Occipital lobe (tissue), 2 donors: Measurements from ENCODE around the gene CD34. TPM values are rescaled to one million over a fixed set of nuclear protein-coding genes. Genes with fewer than 3 reads are reported as not detected.
"Not testable (repeated sequence)": the region's sequence is repeated elsewhere in the genome, so short reads cannot be mapped to it uniquely, and the experiment has no call there.

Source experiments
- DNase-seq: peaks from one replicate; lab custom pipeline; 2025; lab: John Stamatoyannopoulos, UW
- total RNA-seq: library from RNA; depleted of rRNA; stranded (reverse); fragments of >200 nt; gene quantifications from one replicate; pipeline ENCODE4 v1.2.3, GENCODE V29; 2014

The CD34 gene
- total RNA-seq, 1 donor from 2014 or later, result 1.6 TPM

DNA sequence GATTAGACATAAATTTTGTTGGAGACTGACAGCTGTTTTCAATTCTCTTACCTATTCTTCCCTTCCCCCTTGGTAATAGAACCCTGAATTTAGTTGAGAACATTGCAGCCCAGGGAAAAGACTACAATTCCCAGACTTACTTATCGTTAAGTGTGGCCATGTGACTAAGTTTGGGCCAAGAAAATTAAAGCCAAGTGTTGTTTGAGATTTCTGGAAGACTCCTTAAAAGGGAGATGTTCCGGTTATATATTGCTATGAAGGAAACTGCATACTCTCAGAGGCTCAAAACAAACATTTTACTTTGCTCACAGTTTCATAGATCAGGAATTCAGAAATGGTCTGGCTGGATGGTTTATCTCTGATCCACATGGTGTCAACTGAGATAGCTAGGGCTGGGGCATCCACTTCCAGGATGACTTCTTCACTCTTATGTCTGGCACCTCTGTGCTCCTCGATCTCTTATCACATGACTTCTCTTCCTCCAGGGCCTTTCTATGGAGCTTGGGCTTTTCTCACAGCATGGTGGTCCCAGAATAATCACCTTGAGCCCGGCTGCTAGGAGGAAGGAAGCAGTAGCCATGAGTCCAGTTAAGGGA is 22.4 kb upstream of the CD34 start:
- DNase-seq, result no peak

DNA sequence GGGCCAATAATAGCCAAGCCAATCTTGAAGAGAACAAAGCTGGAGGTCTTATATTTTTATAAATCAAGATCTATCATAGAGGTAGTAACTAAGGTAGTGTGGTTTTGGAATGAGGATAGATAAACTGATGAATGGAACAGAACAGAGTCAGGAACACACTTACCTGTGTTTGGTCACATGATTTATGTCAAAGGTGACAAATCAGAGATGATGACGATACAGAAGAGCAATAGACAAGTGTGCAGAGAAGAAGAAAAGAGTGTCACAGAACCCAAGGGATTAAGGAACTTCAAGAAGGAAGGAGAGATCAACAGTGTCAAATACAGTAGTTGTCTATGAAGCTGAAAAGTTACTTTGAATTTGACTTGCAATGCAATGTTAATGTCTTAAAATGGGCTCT is 16.1 kb upstream of the CD34 start:
- DNase-seq, result no peak

DNA sequence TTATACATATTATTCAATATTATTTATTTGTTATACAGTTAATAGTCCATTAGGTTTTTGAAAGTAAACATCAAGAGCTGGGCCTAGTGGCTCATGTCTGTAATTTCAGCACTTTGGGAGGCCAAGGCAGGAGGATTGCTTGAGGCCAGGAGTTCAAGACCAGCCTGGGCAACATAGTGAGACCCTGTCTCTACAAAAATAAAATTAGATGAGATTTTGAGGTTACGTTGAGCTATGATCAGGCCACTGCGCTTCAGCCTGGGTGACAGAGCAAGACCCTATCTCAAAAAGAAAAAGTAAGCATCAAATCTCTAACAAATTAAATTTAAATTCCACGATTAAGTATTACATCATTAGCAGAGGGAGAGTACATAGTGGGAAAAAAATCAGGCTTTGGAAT is 15.0 kb upstream of the CD34 start:
- not testable (repeated sequence) for DNase-seq

DNA sequence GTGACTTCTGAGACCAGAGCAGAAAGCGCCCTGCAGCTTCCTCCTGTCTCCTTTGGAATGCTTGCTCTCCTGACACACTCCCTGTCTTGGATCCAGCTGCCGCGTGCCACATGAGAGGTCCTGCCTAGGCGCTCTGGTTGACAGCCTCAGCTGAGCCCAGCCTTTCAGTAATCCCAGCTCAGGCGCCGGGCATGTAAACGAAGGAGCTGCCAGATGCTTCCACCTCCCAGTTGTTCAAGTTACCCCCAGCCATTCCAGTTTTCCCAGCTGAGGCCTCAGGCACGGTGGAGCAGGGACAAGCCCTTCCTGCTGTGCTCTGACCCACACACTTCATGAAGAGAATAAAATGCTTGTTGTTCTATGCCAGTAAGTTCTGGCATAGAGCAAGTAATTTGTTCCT is 14.3 kb upstream of the CD34 start:
- DNase-seq, result no peak

DNA sequence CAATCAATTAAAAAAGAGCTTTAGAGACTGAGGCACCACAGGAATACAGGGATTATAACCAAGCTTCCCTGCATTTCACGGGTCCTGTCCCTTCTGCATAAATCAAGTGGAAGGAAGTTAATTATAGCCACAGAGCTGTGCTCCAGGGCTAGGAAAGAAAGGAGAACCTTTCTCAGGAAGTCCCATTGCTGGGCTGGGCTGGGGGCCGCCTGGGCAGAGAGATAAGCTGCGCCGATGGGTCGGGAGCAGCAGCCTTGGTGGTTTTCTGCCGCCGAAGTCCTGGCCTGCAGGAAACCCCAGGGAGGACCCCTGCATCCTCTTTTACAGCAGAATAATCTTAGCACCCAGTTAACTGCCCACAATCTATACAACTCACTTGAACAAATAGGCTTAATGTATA is 12.6 kb upstream of the CD34 start:
- no peak for DNase-seq

DNA sequence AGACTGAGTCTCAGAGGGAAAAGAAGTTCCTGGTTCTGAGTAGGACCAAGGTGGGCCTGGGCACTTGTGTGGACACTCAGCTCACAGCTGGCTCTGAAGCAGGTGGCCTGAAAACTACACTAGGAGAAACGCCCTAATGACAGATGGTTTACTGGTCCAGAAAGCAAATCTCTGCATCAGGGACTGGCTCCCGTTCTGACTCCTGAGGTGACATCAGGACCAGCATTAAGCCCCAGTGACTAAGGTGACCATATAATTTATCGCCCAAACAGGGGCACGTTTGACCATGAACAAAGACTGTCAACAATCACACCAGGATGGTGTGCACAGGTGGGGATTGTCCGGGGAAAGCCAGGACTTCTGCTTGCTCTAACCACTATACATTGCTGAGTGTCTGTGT is 12.2 kb upstream of the CD34 start:
- no peak for DNase-seq

DNA sequence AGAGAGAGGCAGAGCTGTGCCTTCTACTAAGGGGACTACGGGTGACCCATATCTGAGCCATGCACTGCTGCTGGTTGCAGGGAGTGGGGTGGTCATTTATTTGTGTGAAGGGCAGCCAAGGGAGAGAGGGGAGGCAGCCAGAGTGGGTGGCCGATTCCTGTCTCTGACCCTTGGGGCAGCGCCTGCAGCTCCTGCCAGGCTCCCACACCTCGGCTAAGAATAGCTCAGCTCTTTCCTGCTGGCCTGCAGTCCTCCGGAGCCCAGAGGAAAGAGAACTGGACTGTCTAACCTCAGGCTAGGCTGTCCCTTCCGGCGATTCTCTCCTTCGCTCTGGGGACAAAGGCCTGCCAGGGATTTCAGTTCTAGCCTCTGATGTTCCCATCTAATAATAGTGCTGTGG is 11.6 kb upstream of the CD34 start:
- DNase-seq, result no peak

DNA sequence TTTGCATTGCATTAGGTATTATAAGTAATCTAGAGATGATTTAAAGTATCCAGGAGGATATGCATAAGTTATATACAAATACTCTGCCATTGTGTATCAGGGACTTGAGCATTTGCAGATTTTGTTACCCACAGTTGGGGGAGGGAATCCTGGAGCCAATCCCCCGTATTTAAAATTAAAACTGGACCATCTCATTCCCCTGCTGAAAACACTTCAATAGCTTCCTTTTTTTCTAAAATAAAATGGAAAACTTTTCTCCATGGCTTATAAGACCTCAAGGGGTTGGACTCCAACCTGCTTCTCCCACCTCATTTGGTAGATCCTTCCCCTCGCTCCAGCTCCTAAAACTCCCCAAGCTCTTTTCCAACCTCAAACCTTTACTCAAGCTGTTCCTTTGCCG is 10.4 kb upstream of the CD34 start:
- no peak for DNase-seq

DNA sequence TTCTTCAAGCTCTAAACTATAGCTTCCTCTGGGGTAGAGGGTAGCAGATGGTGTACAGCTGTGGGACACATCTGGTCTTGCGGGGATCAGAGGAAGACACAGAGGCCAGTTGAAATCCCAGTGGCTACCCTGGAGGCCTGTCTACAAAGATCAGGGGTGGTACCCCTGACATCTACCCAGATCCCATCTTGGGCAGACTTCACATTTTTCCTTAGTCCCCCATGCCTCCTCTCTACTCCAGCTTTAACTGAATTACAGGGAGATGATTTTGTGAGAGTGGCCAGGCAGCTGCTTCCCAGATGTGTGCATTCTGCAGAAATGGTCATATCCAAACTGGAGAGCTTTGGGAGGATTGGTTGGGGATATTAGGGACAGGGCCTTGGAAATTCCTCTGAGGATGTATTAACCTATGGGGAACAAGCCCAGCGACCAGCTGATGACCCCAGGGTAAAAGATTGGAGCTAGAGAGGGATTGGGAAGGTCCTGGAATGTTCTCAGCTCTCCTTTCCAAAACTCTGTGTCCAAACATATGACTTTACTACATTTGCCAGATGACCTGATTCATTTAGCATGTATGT is 9.6 kb upstream of the CD34 start:
- no peak for DNase-seq

DNA sequence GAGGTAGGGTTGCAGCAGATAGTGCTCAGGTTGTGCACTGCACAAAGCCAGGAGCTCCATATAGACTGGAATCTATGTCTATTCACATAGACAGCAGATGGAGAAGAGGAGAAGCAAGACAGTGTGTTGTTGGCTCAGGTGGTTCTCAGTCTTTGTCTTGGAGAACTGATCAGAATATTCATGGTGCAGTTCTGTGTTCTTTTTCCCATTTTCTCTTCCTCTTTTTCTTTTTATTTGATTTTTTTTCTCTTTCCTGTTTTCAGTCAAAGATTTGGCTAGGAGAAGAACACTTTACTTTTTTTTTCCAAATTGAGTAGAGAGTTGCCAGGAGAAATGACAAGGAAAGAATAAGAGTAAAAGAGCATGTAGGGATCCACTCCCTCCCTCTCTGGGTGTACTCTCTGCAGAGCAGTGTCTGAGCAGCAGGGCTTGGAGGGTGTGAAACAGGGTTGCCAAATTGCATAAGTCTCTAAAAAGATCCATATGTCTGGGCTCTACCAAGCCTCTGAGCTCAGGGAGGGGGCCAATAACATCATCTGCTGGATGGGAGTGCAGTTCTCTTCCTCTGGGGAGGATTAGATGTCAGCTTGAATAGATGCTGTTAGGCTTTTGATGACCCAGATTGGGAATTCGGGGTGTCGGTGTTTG is 8.7 kb upstream of the CD34 start:
- no peak for DNase-seq

DNA sequence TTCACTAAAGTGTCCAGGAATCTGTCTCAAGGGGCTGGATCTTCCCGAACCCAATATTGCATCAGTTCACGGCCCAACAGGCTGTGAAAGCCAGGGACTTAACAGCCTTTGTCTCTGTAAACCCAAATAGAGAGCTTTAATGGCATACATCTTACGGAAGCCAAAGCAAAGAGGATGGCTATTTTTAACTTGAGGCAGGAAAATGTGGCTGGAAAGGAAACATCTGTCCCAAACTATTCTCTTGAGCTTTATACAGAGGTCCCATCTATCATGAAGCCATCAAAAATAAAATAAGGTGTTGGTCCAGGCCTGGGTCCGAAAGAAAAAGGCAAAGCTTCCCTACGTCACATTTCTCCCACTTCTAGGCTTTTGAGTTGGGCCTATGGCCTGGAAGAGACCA is 7.7 kb upstream of the CD34 start:
- DNase-seq, result no peak

DNA sequence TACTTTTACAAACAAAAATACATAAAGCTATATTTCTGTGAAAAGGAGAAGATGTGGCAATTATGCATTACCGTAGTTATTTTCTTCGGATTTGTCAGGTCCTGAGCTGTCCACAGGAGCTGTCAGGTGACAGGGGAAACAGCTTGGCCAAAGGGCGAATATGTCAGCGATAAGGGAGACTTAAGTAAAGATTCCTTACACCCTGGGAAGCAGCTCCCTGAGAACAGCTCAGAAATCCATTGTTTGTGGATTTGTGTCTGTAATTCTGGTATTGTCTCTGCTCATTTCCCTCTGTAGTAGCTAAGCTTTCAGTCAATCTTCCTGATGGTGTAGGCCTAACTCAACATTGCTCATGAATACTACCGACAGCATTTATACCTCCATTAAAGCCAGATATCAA is 7.1 kb upstream of the CD34 start:
- DNase-seq, result no peak

DNA sequence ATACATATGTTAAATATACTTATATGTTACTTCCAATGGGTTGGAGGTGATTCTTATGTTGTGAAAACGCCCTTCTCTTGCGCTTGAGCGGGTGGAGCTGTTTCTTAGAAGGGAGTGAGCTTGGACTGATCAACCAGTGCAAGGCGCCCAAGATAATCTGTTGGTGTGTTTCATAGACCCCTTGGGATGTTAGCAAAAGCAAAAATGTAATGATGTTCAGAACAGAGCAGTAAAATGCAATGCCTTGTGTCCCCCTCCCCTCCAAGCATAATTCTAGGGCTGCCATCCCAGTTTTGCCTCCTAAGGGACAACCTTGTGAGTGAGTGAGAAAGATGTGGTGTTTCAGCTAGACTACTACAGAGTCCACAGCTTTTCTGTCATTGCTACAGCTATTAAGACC is 6.2 kb upstream of the CD34 start:
- DNase-seq, result no peak

DNA sequence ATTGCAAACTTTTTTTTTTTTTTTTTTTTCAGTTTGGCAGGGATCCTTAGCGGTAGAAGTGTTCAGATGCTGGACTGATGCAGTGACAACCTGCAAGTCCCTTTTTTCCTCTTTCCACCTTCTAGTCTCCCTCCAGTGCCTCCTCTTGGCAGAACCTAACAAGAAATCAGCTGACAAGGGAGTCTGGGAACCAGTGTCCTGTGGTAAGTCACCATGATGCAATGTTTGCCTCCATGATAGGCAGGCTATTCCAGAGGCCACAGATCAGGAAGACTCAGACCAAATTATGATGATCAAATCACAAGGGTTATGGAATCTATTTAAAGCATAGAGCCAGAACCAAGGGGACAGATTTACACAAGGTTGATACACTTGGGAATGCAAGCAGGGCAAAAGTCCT is 3.0 kb upstream of the CD34 start:
- DNase-seq, result no peak

DNA sequence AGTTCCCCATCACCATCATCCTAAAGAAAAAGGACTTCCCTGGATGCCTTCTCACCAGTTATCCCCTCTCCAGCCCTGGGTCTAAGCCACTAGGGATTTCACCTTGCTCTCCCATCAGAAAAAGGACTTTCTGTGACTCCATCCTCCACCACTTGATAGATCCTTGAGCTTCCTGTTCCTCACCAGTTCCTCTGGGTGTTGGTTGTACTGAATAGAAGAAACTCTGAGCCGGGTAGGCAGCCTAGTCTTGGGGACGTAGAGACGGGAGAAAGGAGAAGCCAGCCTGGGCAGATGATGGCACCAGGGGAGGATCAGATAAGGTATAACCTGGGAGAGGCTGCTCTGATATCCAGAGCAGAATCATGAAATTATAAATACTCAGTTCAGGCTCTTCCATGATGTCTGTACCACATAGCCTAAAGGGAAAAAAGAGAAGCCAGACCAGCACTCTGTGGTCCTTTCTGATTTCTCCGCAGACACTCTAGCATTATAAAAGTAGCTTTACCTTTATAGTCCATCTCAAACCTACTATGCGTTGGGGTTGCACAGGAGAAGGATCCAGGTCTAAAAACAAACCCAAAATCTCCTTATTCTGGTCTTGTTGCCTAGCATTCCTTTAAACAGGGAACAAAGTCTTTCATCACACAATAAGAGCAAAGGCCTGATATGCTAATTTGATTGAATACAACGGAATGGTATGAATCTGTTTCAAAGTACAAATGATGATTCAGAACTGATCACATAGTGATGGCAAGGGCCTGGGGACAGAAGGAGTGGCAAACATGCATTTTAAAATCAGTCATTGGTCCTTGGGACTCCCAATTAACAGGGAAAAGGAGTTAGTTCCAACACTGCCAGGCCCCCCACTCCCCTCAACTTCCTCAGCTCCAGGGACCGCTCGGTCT is 1.2 kb upstream of the CD34 start:
- no peak for DNase-seq

DNA sequence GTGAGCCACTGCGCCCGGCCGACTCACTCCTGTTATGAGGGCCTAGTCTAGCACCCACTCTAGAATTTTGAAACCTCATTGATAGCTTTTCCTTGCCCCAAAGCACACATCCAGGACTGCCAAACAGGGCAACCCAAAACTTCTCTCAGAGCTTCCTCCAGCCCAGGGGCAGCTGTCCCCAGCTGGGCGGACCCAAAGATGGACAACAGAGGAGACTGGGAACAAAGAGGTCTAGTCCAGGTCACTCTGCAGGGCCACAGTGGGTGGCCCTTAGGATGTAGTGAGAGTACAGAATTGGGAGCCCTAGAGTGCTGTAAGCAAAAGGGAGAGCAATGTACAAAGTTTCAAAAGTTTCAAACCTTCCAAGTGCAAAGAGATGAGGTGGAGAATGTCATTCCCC is 1.2 kb downstream of the CD34 start:
- no peak for DNase-seq

DNA sequence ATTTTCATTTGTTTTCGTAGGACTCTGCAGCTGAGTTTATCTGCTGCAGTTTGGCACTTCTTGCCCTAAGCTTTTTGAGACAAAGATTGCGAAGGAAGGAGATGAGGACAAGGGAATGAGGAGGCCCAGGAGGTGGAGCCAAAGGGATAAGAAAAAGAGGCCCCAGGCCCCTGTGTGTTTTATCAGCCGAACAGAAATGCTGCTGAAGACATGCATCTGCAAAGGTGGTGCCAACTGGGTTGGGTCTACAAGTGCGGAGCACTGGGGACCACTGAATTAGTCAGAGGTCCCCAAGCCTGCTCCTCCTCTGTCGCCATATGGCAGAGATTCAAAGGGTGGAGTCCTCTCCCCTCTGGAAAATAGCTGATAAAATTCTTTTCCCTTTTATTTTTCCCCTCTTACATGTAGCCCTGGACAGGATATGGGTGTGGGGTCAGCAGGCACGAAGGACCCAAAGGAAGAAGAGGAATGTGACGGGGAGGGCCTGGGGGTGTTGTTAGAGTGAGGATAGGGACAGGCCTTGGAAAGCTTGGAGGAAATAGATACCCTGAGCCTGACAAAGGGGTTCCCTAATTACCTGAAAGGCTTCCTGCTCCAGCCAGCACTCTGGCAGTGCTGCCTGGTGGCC is 2.7 kb downstream of the CD34 start:
- DNase-seq, result no peak

DNA sequence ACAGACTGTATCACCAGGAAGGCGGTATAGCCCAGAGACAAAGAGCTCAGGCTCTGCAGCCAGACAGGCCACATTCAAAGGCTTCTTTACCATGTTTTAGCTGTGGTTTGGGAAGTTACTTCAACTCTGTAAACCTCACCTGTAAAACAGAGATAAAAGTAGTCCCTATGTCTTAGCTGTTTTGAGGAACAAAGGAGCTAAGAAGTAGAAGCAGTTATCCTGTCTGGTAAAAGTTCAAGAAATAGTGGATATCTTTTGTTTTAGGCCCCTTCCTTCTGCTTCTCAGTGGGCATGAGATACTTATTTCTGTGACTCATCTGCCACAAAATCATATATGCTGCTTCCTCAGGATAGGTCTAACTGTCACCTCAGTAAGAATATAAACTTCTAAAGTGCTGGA is 6.5 kb downstream of the CD34 start:
- no peak for DNase-seq

DNA sequence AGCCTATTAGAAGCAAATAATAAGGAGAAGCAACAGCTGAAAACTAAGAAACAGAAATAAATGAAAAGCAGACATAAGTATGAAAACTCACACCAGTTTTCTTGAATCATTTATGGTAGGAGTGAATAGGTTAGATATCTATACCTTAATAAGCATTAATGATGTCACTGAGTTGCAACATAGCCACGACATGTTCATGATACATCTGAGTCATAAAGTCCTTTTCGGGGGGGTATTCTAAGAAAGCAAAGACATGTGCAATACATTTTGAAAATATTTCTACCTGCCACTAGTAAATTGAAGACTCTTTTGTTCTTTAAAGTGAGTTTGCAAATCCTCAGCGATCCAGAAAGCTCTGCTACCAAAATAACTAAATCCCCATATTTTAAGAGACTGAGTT is 7.2 kb downstream of the CD34 start:
- DNase-seq, result no peak

DNA sequence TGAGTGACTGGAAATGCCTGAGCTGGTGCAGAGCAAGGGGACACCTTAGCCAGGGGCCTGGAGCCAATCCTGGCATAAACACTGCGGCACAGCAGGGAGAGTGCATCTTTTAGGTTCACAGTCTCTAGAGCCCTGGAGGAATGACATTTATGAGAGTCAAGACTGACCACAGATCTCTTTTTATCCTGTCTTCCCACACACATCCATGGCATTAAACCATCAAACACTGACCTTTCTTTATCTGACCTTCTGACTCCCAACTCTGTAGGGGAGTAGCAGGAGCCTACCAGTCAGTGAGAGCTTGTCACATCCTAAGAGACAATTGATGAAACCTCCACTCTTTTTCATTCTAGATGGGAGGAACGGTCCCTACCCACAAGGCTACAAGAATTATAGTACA is 7.9 kb downstream of the CD34 start:
- no peak for DNase-seq

DNA sequence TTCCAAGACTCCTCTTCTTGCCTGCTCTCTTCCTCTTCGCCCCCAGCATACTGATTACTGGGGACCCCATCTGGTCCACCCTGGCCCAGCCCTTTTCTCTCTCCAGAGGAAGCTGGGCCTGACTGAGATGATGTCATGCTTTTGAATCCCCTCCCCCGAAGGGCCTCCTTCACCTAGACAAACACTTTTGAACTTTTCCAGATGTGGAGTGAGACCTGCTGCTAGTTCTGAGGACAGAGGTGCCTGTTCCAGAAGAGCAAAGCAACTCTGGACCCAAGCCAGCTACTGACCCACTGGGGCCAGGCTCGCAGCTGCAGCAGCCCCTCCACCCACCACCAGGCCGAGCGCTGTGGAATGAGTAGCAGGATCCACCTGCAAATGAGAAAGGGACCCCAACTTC is 8.4 kb downstream of the CD34 start:
- DNase-seq, result no peak

DNA sequence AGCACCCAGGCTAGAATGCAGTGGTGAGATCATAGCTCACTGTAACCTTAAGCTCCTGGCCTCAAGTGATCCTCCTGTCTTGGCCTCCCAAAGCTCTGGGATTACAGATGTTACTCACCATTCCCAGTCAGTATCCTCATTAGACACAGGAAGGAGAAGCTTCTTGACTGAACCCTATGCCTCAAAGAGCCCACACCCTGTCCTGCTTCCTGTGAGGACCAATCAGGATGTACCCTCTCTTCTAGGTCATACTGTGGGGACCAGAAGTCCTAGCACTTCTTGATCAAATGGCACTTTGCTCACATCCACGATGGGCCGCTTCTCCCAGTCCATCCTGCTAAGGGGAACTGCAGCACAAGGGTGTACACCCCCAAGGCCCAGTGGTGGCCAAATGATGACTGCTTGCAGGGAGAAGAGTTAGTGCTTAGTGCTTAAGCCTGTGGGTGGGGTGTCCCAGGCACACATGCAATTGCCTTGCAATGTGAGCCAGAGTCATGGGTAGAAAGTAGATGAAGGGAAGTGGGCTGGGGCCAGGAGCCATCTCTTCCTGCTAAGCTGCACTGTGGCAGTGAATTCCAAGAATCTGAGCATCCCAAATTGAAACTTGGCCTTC is 9.8 kb downstream of the CD34 start:
- no peak for DNase-seq
